ENCODE data around the gene TERB1.

TERB1 gene, protein sequence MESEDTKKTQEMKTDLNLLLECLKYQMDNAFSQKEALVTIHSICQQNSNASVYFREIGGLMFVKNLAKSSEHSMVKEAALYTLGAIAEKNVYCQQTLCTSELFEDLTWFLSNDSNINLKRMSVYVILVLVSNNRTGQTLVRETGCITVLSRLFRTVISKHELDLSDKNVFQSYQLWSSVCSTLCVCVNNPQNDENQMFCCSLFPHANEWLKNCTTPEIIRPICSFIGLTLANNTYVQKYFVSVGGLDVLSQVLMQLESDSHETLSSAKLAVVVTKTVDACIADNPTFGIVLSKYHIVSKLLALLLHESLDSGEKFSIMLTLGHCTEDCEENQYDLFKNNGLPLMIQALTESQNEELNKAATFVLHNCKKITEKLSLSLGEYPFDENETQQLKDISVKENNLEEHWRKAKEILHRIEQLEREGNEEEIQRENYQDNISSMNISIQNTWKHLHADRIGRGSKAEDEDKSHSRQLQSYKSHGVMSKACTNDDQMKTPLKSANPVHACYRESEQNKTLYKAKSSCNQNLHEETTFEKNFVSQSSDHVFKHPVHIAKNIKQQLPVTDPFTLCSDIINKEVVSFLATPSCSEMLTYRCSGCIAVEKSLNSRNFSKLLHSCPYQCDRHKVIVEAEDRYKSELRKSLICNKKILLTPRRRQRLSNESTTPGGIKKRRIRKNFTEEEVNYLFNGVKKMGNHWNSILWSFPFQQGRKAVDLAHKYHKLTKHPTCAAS

DNA sequence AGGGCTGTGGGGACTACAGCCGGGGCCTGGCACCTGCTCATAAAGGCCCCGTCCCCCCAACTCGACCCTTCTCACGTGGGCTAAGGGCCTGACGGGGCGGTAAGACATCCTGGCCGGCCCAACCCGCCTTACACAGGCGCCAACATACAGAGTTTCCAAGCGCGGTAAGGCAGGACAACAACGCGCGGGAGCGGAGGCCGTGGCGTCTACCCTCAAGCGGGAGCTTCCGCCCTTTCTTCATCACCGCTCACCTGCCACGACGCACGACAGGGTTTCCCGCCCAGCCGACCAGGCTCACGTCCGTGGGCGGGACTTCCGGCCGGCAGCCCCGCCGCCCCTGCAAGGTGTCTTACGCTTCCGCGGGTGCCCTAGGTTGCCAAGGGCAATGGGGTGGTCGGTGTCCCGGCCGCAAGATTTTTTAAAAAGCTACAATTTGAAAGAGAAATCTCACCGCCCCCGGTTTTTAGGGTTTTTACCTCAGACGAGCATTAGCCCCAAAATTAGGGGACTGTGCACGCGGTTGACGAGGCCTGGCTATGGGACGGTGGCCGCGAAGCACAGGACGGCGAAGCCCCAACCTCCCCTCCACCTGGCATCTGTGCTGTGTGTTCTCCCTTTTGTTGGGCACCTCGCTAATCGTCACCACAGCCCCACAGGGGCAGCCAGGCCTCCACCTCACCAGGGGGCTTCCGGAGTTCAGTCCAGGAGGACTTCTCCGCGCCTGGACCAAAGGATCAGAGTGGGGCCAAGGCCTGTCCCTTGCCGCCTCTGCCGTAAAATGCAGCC, at the start of gene TERB1:
Gene TERB1, minus strand, starts transcription at position 265 of the 786 bp plus-strand sequence. CDS start 4,786 bp downstream, outside the sequence.
- no peak for DNase-seq

DNA sequence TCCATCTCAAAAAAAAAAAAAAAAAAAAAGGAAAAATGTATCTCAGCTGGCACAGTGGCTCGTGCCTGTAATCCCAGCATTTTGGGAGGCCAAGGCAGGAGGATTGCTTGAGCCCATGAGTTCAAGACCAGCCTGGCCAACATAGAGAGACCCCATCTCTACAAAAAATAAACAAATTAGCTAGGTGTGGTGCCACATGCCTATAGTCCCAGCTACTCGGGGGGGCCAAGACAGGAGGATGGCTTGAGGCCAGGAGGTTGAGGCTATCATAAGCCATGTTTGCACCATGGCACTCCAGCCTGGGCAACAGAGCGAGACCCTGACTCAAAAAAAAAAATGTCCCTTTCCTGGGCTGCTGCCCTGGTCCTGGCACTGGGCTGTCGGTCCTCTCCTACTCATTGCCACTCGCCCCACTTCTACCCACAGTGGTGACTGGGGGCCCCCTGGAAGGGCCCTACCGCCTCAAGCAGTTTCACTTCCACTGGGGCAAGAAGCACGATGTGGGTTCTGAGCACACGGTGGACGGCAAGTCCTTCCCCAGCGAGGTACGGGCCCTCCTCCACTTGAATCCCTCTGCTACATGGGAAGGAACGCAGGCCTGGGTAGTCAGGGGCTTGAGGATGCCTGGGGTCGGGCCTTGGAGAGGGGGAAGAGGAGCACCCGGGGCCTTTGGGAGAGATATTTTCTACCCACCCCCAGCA, 48.9 kb upstream of the TERB1 start:
- DNase-seq: no peak

DNA sequence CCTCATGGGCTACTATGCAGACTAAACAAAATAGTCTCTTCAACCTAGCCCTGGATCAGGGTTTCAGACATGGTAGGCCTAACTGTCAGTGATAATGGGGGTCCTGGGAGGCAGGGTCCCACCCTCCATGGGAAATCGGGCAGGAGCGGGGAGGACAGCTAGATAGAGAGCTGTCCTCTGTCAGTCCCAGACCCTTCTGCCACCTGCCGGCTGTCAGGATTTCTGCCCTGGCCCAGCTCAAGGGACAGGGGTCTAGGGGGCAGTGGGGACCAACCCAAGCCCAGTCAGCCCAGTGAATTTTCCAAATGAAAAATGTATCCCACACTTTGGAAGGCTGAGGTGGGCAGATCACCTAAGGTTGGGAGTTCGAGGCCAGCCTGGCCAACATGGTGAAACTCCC, 48.2 kb upstream of the TERB1 start:
- DNase-seq: no peak

DNA sequence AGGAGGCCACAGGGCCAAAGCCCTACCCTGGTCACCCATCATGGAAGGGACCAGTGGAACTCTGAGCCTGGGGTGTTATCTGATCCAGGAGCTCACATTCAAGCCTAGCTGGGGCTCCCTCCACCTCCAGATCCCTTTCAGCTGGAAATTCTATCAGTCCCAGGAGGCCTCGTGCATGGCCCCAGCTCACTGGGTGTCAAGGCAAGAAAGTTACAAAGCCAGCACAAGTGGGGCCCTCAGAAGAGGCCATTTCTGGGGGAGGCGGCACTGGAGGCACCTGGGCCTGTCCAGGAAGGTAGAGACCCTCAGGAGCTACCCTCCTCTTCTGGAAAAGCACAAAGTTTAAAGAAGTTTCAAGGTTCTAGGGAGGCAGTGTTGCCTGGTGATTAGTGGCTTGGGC, 47.6 kb upstream of the TERB1 start:
- no peak for DNase-seq

DNA sequence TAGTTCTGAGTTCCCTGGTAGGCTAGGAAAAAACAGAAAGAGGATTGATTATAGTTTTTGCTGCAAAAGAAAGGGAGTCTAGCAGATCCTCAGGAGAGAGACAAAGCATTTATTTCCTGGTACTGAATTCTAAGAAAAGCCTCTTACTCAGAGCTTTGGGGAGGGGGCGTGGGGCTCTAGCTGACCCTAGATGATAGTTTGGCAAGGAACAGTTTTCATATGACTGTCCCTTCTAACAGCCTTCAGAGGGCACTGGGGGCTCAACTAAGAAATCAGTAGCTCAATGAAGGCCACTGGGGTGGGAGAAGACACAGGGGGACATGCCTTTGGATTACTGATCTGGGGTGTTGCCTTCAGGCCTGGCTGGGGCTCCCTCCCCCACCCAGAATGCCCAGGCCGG, 46.8 kb upstream of the TERB1 start:
- no peak for DNase-seq

DNA sequence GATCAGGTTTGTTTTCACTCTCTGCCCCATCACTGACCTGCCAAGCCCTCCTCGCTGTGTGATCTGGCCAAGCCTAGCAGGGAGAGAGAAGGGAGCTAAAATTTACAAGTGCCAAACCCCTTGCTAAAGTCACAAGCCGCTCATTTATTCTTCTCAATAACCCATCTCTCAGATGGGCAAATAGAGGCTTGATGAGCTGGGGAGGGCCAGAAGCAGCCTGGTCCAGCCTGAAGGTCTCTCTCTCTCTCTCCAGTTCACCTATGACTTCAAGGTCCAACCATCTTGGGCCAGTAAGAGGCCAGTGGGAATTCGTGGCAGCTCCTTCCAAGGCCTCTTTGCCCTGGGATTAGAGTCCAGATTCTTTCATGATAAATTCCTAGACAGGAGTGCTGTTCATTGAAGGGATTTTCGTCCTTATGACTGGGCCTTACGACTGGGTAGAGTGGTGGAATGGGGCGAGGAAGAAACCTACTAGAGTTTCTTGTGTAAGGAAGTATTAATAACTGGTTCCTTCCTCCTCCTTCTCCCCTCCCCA, 46.2 kb upstream of the TERB1 start:
- DNase-seq: no peak

DNA sequence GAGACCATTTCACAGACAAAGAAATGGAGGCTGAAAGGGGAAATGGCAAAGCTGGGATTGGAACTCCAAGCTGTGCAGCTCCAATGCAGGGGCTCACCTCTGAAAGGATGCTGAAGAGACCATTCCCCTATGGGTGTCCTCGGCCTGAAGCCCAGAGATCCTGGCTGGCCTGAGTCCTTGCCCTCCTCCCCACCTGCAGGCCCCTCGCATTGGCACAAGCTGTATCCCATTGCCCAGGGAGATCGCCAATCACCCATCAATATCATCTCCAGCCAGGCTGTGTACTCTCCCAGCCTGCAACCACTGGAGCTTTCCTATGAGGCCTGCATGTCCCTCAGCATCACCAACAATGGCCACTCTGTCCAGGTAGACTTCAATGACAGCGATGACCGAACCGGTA, 45.4 kb upstream of the TERB1 start:
- no peak for DNase-seq

DNA sequence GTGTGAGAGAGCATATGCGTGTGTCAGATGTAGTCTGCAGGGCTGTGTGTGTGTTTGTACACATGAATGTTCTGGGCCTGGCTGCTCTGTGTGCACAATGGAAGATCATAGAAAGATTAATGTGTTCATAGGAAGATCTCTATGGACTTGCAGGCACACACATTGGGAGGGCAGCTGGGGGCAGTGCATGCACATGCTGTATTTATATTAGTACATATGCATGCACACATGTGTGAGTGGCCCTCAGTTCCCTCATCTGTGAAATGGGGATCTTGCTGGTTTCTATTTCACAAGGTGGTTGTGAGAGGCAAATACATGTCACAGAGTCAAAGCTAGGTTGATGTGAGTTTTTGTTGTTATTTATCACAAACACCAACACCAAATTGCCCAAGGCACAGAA, 44.9 kb upstream of the TERB1 start:
- no peak for DNase-seq

DNA sequence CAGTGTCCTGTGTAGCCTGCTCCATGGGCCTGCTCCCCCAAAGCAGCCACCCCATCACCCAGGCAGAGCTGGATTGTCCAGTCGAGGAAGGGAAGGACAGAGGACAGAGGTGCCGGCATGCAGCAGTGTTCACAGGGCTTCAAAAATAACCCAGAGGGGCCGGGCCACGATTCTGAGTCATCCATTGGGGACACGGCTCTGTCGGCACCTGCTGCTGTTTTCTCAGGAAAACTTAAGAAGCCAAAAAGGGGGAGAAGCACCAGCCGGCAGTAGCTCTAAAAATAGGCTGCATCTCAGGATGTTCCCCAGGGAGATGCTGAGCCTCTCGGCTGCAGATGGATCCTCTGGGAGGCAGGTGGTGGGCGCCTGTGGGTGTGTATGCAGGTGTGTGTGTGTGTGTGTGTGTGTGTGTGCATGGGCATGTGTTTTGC, 44.4 kb upstream of the TERB1 start:
- DNase-seq: no peak

DNA sequence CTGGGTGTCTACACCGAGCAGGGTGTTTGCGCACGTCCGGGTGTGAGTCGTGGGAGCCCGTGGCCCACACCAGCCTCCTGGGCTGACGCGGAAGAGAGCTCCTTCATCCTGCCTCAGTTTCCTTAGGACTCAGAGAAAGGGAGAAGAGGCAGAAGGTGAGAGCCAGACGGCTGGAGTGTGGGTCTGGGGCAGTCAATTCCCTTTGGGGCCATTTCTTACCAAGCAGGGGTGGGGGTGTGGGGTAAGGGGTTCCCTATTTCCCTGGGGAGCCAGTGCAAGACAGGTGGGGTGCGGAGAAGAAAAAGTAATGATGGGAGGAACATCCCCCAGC, 43.7 kb upstream of the TERB1 start:
- DNase-seq: no peak

DNA sequence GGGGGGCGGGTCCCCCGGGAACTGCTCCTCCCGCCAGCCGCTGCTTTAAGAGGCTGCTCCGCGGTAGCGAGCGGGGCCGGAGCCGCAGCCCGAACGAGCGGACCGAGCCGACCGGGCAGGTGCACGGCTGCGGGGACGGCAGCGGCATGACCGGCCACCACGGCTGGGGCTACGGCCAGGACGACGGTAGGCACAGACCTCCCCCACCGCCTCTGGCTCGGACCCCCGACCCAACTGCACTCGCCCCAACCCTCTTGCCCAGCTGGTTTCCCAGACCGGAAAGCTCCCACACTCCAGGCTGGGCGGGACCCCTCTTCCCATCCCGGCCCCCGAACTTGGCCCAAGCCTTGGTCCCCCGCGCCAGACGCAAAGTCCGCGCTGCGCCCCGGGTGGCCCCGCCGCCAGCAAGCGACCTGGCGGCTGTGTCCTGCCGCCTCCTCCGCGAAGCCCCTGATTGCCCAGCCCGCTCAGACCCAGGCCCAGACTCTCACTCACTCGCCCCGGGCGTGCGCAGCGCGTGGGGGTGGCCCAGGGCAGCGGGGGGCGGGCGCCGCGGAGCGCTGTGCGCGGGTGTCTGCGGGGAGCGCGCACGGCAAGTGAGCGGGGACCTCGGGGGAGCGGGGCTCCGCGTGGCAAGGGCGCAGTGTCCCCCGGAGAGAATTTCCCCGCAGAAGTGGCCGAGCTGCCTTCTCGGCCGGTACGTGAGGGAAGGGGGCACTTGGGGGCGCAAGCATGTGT, 43.1 kb upstream of the TERB1 start, which contains the start of gene CA7:
Gene CA7, plus strand, starts transcription at position 73 of the 738 bp plus-strand sequence. Its CDS starts 74 bp downstream, at position 147.
- no peak for DNase-seq

DNA sequence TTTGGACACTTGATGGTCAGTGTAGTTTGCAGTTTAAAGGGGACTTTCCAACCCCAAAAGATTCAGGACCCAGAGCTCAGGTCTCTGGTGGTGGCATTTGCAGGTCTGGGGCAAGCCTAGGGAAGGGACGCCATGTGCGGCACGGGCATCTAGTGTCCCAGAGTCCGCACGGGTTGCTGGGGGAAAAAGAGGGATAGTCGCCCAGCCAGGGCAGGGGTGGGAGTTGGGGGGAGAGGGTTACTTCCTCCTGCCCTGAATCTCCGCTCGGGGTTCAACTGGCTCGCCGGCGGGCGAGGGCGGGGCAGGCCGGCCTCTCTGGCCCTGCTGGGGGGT, 42.6 kb upstream of the TERB1 start:
- DNase-seq: no peak

DNA sequence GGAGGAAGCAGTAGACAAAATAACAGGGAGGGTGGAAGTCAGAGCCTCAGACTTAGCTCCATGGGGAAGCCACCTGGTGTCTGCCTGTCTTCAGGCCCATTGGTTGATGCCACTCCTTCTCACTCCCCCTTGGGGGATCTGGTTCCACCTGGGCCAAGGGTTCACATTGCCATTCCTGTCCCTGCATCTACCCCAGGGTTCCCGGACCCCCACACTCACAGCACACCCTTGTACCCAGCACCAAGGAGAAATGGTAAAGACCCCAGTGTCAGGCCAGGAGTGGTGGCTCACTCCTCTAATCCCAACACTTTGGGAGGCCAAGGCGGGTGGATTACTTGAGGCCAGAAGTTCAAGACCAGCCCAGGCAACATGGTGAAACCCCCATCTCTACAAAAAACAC, 41.8 kb upstream of the TERB1 start:
- no peak for DNase-seq

DNA sequence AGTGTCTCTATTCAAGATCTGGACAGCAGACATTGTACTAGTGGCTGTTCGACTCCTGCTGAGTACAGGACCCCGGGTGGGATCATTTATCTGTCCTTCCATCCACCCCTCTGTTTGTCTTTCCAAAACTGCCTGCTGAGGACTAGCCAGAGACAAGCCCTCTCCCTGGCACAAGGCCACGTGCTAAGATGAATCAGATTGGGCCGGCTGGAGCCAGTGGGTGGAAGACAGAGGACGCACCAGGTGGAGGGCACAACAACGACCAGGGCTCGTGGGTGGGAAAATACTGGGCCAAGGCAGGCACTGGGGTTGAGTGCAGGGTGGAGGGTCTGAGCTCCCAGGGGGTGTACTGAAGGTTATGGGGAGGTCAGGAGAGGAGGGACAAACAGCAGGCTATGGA, 41.4 kb upstream of the TERB1 start:
- DNase-seq: no peak

DNA sequence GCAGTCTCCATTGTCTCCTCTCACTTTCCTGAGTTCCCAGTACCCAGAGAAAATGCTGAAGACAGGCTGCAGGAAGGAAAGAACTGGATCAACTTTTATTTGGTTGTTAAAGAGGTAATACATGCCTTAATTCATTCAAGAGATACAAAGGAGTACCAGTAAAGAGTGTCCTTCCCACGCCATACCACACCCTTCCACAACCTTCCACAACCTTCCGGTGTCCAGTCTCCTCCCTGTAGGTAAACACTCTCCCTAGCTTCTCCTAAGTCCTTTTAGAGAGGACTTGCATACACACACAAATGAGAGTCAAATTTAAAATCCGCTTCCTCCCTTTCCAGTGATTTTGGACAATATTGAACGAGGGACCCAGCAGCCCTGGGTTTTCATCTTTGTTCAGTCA, 40.0 kb upstream of the TERB1 start:
- DNase-seq: no peak

DNA sequence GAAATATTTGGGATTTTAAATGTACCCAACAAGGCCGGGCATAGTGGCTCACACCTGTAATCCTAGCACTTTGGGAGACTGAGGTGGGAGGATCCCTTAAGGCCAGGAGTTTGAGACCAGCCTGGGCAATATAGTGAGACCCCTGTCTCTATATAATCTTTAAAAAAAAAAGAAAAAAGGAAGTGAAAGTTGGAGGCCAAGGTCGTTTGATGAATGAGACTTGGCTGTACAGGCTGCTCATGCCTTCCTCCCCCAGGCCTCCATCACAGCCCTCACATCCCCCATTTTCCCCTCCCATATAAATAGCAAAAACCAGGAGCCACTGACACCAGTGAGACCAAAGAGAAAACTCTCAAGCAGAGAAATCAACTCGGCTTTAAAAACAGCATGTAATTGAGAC, 39.5 kb upstream of the TERB1 start:
- DNase-seq: no peak

DNA sequence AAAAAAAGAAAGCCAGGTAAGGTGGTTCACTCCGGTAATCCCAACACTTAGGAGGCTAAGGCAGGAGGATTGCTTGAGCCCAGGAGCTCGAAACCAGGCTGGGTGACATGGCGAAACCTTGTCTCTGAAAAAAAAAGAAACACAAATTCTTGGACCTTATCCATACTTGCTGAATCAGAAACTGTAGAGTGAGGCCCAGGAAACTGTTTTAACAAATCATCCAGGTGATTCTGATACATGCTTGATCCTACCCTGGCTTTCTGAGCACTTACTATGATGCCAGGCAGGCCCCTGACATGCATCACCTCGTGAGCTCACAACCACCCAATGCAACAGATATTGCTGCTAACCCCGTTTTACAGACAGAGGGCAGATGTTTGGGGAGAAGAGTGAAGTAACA, 33.4 kb upstream of the TERB1 start:
- DNase-seq: no peak

DNA sequence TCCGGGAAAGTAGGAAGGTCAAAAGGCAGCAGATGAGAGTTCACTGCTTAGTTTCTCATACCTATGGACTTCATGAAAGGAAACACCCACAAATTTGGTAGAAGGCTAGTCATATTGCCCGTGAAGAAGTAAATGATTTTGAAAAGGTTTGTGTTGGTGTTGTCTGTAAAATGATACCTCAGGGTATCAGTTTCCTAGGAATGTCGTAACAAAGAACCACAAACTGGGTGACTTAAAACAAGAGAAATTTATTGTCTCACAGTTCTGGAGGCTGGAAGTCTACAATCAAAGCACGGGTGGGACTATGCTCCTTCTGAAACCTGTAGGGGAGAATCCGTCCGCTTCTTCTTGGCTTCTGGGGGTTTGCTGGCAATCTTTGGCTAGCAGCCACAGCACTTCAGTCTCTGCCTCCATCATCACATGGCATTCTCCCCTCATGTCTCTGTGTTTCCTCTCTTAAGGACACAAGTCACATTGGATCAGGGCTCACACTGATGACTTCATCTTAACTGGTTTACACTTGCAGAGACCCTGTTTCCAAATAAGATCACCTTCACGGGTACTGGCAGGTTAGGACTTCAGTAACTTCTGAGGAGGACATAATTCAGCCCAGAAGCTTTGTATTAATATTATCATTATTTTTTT, 31.4 kb upstream of the TERB1 start:
- no peak for DNase-seq

DNA sequence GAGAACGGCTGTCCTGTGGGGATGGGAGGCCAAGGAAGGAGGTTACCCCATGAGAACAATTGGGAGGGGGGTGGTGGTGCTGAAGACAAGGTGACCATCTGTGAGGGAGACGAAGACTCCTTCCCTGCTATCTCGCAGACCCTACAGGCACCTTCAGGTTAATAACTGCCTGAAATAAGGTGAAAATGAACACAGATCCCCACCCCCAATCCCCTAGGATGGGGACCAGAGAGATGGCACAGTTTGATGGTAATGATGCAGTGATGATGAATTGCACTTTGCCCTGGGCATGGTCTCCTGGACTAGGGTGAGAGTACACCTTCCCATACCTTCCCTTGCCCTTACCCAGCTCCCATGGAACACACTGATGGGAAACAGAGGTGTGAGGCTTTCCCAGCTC, 30.8 kb upstream of the TERB1 start:
- DNase-seq: no peak

DNA sequence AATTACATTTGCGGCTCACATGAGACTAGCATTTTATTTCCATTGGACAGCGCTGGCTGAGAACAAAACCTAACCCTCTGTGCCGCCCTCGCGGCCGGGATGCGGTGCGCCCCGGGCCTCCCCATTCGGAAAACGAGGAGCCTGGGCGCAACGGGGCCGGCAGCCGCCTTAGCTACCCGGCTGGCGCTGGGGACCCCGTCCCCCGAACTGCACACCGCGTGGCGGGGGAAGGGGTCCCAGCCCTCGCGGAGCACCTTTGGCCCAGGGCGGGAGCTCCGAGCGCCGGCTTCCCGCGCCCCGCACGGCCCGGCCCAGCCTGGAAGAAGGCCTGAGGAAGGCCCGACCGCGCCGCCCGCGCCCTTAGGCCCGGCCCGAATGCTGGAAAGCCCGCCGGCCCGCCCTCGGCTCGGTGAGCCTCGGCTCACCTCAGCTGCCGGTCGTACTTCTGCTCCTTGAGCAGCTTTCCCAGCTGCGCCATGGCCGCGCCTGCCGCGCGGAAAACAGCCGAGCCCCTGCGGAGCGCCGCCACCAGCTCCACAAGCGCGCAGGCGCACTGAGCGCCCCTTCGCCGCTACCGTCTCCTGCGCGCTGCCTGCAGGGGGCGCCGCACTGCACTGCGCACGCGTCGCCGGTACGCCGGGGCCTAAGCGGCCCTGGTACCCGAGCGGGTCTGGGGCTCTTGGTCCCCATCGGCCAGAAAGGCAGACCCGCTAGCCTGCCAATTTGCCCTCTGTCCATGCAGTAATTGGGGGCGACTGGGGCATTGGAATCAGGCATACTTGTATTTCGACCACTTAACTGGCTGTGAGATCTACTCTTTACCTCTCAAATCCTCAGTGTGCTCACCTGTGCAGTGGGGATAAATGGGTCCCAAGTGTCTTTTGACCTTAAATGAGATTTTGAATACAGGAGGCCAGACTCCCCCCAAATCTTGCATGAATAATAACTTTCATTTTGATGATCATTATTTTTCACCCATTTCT, 29.3 kb upstream of the TERB1 start, which contains the start of gene NAE1:
Gene NAE1, minus strand, starts transcription at position 555 of the 983 bp plus-strand sequence. Its CDS starts 77 bp downstream, at position 478.
- peak; percentile 67 to 78 for DNase-seq

Measured in AML-193 (cell line).